ENCODE results near the gene MOV10L1. TPM values are rescaled to one million over a fixed set of nuclear protein-coding genes. Genes with fewer than 3 reads are reported as not detected.

The MOV10L1 gene
- total and polyA plus RNA-seq, 9 of the 15 experiments (the other 6 are each of a cell fraction or from before 2014, with no cell fraction given) = 0.06 to 0.43 (median 0.15) TPM

GRCh38 chr22:50206599-50206998 is 116.8 kb downstream of the MOV10L1 start (continued):
- TF ChIP-seq JUND (IDR thresholded peaks at IDR 0.05; ENCODE audit: borderline replicate concordance, low read depth, low read length) = no peak
- TF ChIP-seq JUND (tag; IDR thresholded peaks at IDR 0.05; ENCODE audit: borderline replicate concordance, low read depth, low read length) = no peak
- TF ChIP-seq ARID2 (IDR thresholded peaks at IDR 0.05) = no peak
- TF ChIP-seq NCOR1 (IDR thresholded peaks at IDR 0.05) = no peak
- TF ChIP-seq VEZF1 (CRISPR knock-in tag; IDR thresholded peaks at IDR 0.05) = no peak
- no peak for TF ChIP-seq ESRRB (CRISPR knock-in tag; IDR thresholded peaks at IDR 0.05; ENCODE audit: borderline replicate concordance)
- TF ChIP-seq MTF1 (CRISPR knock-in tag; IDR thresholded peaks at IDR 0.05; ENCODE audit: borderline replicate concordance) = no peak
- TF ChIP-seq OTX1 (CRISPR knock-in tag; IDR thresholded peaks at IDR 0.05) = no peak
- no peak for TF ChIP-seq ZNF699 (CRISPR knock-in tag; IDR thresholded peaks at IDR 0.05; ENCODE audit: insufficient replicate concordance)
- no peak for TF ChIP-seq PREB (CRISPR knock-in tag; IDR thresholded peaks at IDR 0.05)
- TF ChIP-seq ZZZ3 (IDR thresholded peaks at IDR 0.05) = no peak
- TF ChIP-seq HDAC6 (IDR thresholded peaks at IDR 0.05; ENCODE audit: low read depth, low read length) = no peak
- TF ChIP-seq BDP1 (IDR thresholded peaks at IDR 0.05; ENCODE audit: insufficient read depth, insufficient read length) = no peak
- TF ChIP-seq, protein P1, sequence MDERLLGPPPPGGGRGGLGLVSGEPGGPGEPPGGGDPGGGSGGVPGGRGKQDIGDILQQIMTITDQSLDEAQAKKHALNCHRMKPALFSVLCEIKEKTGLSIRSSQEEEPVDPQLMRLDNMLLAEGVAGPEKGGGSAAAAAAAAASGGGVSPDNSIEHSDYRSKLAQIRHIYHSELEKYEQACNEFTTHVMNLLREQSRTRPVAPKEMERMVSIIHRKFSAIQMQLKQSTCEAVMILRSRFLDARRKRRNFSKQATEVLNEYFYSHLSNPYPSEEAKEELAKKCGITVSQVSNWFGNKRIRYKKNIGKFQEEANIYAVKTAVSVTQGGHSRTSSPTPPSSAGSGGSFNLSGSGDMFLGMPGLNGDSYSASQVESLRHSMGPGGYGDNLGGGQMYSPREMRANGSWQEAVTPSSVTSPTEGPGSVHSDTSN (CRISPR knock-in tag; IDR thresholded peaks at IDR 0.05; ENCODE audit: low read depth) = no peak
- TF ChIP-seq, protein P1 (tag; conservative IDR thresholded peaks at IDR 0.05; ENCODE audit: low read depth) = no peak

Measured in K562 (cell line).